Neural progenitor cell (in vitro differentiated cells): ENCODE measurements around the gene ABCC6. TPM values are rescaled to one million over a fixed set of nuclear protein-coding genes. Genes with fewer than 3 reads are reported as not detected.
"Not testable (repeated sequence)": the region's sequence is repeated elsewhere in the genome, so short reads cannot be mapped to it uniquely, and the experiment has no call there.

ENCODE experiments used
- DNase-seq: peaks from one replicate; pipeline ENCODE4 v3.0.0-alpha.2; 2016; ENCODE audit warnings: low spot score
- H2AFZ ChIP-seq: fragments of 200-600 bp; sonication (generic); replicated peaks from 2 replicates; pipeline ENCODE4 v1.6.1; 2016; ENCODE audit warnings: antibody characterized with exemption
- H3F3A ChIP-seq: fragments of 200-600 bp; sonication (generic); 2 replicates; pipeline ENCODE4 v1.6.1; 2016; ENCODE audit warnings: antibody characterized with exemption, low read depth
- H3K27ac ChIP-seq: fragments of 200-600 bp; sonication (generic); 2 replicates; pipeline ENCODE4 v1.5.1; 2016; ENCODE audit warnings: mild to moderate bottlenecking
- H3K27me3 ChIP-seq: fragments of 200-600 bp; sonication (generic); 2 replicates; pipeline ENCODE4 v1.6.1; 2016; ENCODE audit warnings: mild to moderate bottlenecking, moderate library complexity
- H3K36me3 ChIP-seq: fragments of 200-600 bp; sonication (generic); 2 replicates; pipeline ENCODE4 v1.5.1; 2016
- H3K4me1 ChIP-seq: fragments of 200-600 bp; sonication (generic); 2 replicates; pipeline ENCODE4 v1.6.1; 2016; ENCODE audit warnings: mixed run types
- H3K4me2 ChIP-seq: fragments of 200-600 bp; sonication (generic); 2 replicates; pipeline ENCODE4 v1.6.1; 2016
- H3K4me3 ChIP-seq: fragments of 200-600 bp; sonication (generic); 2 replicates; pipeline ENCODE4 v1.5.1; 2016
- H3K79me2 ChIP-seq: fragments of 200-600 bp; sonication (generic); 2 replicates; pipeline ENCODE4 v1.6.1; 2016; ENCODE audit warnings: low read depth
- H3K9ac ChIP-seq: fragments of 200-600 bp; sonication (generic); 2 replicates; pipeline ENCODE4 v1.6.1; 2016
- H3K9me3 ChIP-seq: fragments of 200-600 bp; sonication (generic); 2 replicates; pipeline ENCODE4 v1.5.1; 2016; ENCODE audit warnings: low read depth
- H4K20me1 ChIP-seq: fragments of 200-600 bp; sonication (generic); 2 replicates; pipeline ENCODE4 v1.6.1; 2016; ENCODE audit warnings: low read depth
- H3K27ac Mint-ChIP-seq: 3 replicates; pipeline ENCODE4 v1.8.0; 2021; ENCODE audit warnings: mixed read lengths
- H3K27me3 Mint-ChIP-seq: 2 replicates; pipeline ENCODE4 v1.8.0; 2022; ENCODE audit warnings: low read depth, mild to moderate bottlenecking, inconsistent platforms, moderate library complexity, mixed read lengths; ENCODE audit not compliant: insufficient read depth
- H3K36me3 Mint-ChIP-seq: 3 replicates; pipeline ENCODE4 v1.8.0; 2021; ENCODE audit warnings: mixed read lengths
- H3K4me1 Mint-ChIP-seq: 3 replicates; pipeline ENCODE4 v1.8.0; 2021; ENCODE audit warnings: mixed read lengths
- H3K4me3 Mint-ChIP-seq: 3 replicates; pipeline ENCODE4 v1.8.0; 2021; ENCODE audit warnings: mild to moderate bottlenecking, moderate library complexity, mixed read lengths
- H3K9me3 Mint-ChIP-seq: 3 replicates; pipeline ENCODE4 v1.8.0; 2020; ENCODE audit warnings: mixed read lengths
- total RNA-seq: library from RNA; depleted of rRNA; stranded (reverse); fragments of >200 nt; gene quantifications from 2 replicates; pipeline ENCODE4 v1.2.3, GENCODE V29; 2015; ENCODE audit warnings: low replicate concordance

Gene ABCC6
- total RNA-seq, result 0.79 and 2.4 TPM in 2 replicates

DNA sequence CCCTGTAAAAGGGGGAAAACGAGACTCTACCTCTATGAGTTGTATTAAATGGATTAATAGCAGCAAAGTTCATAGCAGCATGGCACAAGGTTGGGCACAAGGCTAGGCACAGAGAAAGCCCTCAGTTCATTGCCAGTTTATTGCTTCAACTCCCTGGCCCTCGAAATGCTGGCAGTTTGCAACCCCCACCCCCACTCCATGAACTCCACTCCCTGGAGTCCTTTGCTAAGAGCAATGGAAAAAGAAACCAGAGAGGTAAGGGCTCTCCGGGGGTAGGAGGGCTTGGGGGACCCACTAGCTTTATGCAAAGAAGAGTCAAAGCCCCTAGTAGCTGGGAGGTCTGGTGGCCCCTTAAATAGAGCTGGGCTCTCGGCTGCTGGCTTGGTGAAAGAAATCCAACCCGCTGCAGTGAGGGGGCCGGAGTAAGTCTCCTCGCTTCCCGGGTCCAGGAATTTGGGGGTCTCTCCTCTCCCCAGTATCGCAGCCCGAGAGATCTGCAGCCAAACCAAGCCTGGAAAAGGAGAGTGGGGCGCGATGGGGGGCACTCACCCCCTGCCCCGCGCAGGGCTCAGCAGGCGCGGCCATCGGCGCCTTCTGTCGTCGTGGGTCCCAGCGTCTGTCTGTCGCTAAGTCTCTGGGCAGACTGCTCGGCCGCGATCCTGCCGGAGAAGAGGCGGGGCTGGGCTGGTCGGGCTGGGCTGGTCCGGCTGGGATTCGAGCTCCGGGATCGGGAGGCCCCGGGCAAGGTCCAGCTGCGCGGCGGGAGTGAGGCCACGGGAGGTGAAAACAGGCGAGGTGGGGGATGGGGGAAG lies at the start of gene ABCC6:
TSS of gene ABCC6 (minus strand) at position 645 of the 812 bp plus-strand sequence. CDS start at position 585, 60 bp downstream.
- H4K20me1 ChIP-seq, DNase-seq, H3K27me3 ChIP-seq, H3K36me3 ChIP-seq, H3K27ac Mint-ChIP-seq, H3K27ac ChIP-seq, H3K9me3 Mint-ChIP-seq, H3K9ac ChIP-seq, H3F3A ChIP-seq, H3K36me3 Mint-ChIP-seq, H3K4me1 Mint-ChIP-seq, H3K9me3 ChIP-seq, H3K27me3 Mint-ChIP-seq, H3K79me2 ChIP-seq, H3K4me1 ChIP-seq: not testable (repeated sequence)
- Histone ChIP-seq H2AFZ (peak within 1 kb of the TSS; percentile 82), H3K4me3 (peak within 1 kb of the TSS; percentile 34), H3K4me2 (peak within 1 kb of the TSS; percentile 62)
- H3K4me3 Mint-ChIP-seq, result peak within 1 kb of the TSS; percentile 52

- H3K4me2 ChIP-seq, H3K4me1 ChIP-seq, H3K4me3 ChIP-seq, H2AFZ ChIP-seq, H3K9me3 Mint-ChIP-seq, H3K4me3 Mint-ChIP-seq, H3K27me3 ChIP-seq, H3K79me2 ChIP-seq, H3K27me3 Mint-ChIP-seq, H3K9me3 ChIP-seq, H3K27ac ChIP-seq, H3K27ac Mint-ChIP-seq, H3F3A ChIP-seq, H4K20me1 ChIP-seq, DNase-seq, H3K4me1 Mint-ChIP-seq, H3K9ac ChIP-seq, H3K36me3 ChIP-seq, H3K36me3 Mint-ChIP-seq: not testable (repeated sequence)
Measured at GRCh38 chr16:16272573-16273221, 49.4 kb upstream of the ABCC6 start.

DNA sequence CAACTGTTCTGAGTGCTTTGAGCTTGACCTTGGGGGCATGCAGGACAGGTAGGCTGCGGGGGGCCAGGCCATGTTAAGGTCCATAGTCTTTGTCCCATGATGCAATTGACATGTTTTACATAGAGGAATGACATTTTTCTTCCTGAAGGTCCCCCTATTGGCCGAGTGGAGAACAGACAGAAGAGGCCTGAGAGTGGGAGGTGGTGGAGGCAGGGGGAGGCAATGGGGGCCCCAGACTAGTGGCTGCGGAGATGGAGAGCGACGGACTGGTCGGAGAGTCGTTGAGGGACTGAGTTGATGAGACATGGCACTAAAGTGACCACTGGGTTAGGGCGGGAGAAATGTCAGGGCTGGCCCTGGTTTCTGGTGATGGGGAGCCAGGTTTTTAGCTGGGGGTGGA lies 48.4 kb upstream of the ABCC6 start:
- H3K36me3 ChIP-seq, H3K4me2 ChIP-seq, H3K79me2 ChIP-seq, H3K9me3 ChIP-seq, H4K20me1 ChIP-seq, H2AFZ ChIP-seq, H3K4me3 Mint-ChIP-seq, H3K27me3 ChIP-seq, H3K9ac ChIP-seq, H3K4me1 ChIP-seq, H3K27ac ChIP-seq, H3K4me3 ChIP-seq, DNase-seq, H3K27ac Mint-ChIP-seq, H3K27me3 Mint-ChIP-seq, H3K4me1 Mint-ChIP-seq, H3F3A ChIP-seq, H3K36me3 Mint-ChIP-seq, H3K9me3 Mint-ChIP-seq: not testable (repeated sequence)

- DNase-seq, result not testable (repeated sequence)
Measured at GRCh38 chr16:16268185-16268808, 45.0 kb upstream of the ABCC6 start.

GRCh38 chr16:16267708-16268107 lies 44.4 kb upstream of the ABCC6 start:
- H3K9ac ChIP-seq, H3K27me3 Mint-ChIP-seq, H3K79me2 ChIP-seq, H2AFZ ChIP-seq, H3K27ac ChIP-seq, H3K4me3 Mint-ChIP-seq, H3K4me2 ChIP-seq, H3K4me1 ChIP-seq, H3K36me3 Mint-ChIP-seq, H3K4me1 Mint-ChIP-seq, H3K4me3 ChIP-seq, H3K9me3 ChIP-seq, H3K27me3 ChIP-seq, H3F3A ChIP-seq, H4K20me1 ChIP-seq, H3K9me3 Mint-ChIP-seq, H3K36me3 ChIP-seq, H3K27ac Mint-ChIP-seq, DNase-seq: not testable (repeated sequence)

More at GRCh38 chr16:16268185-16268808, 45.0 kb upstream of the ABCC6 start:
- not testable (repeated sequence) for H3K9me3 ChIP-seq, H3K79me2 ChIP-seq, H3K27me3 Mint-ChIP-seq, H3K4me1 Mint-ChIP-seq, H3K27ac ChIP-seq, H3K4me3 Mint-ChIP-seq, H3K4me1 ChIP-seq, H3K9ac ChIP-seq, H3K4me3 ChIP-seq, H3F3A ChIP-seq, H2AFZ ChIP-seq, H3K9me3 Mint-ChIP-seq, H3K4me2 ChIP-seq, H3K36me3 Mint-ChIP-seq, H3K27me3 ChIP-seq, H3K27ac Mint-ChIP-seq, H3K36me3 ChIP-seq, H4K20me1 ChIP-seq

DNA sequence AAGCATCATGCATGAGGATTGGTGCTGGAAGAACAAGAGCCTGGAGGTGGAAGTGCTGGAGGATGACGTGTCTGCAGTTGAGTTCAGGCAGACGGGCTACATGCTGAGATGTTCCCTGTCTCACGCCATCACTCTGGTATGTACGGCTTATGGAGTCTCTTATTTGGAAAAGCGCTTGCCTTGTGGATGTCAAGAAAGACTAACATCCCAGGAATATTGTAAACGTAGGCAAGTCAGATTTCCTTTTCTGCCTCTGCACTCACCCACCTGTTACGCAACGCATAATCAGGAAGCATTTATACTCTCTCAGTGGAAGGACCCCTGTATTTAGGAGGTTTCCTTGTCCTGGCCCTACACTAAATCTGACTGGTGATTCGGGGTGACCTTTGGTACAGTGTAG lies 41.8 kb upstream of the ABCC6 start:
- not testable (repeated sequence) for H3K4me1 ChIP-seq, DNase-seq, H3K27ac Mint-ChIP-seq, H3K9me3 Mint-ChIP-seq, H3K36me3 ChIP-seq, H3F3A ChIP-seq, H2AFZ ChIP-seq, H3K27me3 ChIP-seq, H3K9ac ChIP-seq, H3K27ac ChIP-seq, H3K4me2 ChIP-seq, H3K4me3 ChIP-seq, H3K79me2 ChIP-seq, H3K9me3 ChIP-seq, H3K4me3 Mint-ChIP-seq, H3K36me3 Mint-ChIP-seq, H3K27me3 Mint-ChIP-seq, H3K4me1 Mint-ChIP-seq, H4K20me1 ChIP-seq

DNA sequence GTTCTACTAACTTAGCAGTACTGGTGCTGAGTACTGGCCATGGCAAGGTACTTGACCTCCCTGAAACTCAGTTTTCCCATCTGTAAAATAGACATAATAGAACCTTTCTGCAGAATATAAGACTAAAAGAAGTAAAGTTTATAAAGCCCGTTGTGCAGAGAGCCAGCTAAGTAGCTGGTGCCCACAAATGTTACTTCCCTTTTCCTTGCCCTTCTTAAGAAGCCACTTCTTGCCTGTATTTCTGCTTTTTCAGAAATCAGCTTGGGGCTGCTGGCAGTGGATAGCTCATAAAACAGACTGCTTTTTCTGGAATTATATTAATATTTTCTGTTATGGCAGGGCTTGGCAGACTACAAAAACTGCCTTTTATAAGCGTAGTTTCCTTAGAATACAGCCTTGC lies 40.7 kb upstream of the ABCC6 start:
- not testable (repeated sequence) for H3K4me3 ChIP-seq, H3K9ac ChIP-seq, H3K4me3 Mint-ChIP-seq, H3K27ac ChIP-seq, H2AFZ ChIP-seq, H3K79me2 ChIP-seq, DNase-seq, H3K4me2 ChIP-seq, H3K27ac Mint-ChIP-seq, H3K4me1 ChIP-seq, H3K9me3 Mint-ChIP-seq, H3K9me3 ChIP-seq, H3K27me3 Mint-ChIP-seq, H3F3A ChIP-seq, H3K36me3 ChIP-seq, H4K20me1 ChIP-seq, H3K27me3 ChIP-seq, H3K4me1 Mint-ChIP-seq, H3K36me3 Mint-ChIP-seq

- H3K79me2 ChIP-seq, H3F3A ChIP-seq, H3K36me3 ChIP-seq, H3K4me3 ChIP-seq, H3K4me1 Mint-ChIP-seq, H2AFZ ChIP-seq, H3K4me2 ChIP-seq, H3K4me3 Mint-ChIP-seq, DNase-seq, H3K9me3 ChIP-seq, H3K9ac ChIP-seq, H3K27me3 ChIP-seq, H3K27ac Mint-ChIP-seq, H3K36me3 Mint-ChIP-seq, H4K20me1 ChIP-seq, H3K9me3 Mint-ChIP-seq, H3K27me3 Mint-ChIP-seq, H3K4me1 ChIP-seq, H3K27ac ChIP-seq: not testable (repeated sequence)
Measured at GRCh38 chr16:16262954-16263555, 39.8 kb upstream of the ABCC6 start.
